SHP77 (cell line): Measurements from ENCODE around the gene ENTPD1.

Experiments used
- DNase-seq, 2 experiments: peaks; one replicate each; lab custom pipeline; 2025; lab: John Stamatoyannopoulos, UW

The ENTPD1 gene

DNA sequence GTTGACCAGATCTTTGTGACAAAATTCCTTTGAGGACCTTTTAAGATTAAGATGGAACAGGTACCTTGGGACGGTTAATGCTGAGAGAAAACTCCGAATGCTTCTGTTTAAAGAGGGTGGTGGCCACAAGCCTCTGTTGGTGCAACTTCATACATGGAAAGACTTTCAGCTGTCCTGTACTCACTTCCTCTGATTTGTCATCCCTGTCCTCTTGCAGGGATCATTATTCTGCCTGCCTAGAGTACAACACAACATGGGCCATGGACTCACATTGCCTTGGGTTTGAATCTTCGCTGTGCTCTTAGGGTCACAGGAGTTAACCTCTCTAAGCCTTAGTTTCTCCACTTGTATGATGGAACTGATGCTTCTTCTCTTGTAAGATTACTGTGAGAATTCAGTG, 75.1 kb downstream of the ENTPD1 start:
- DNase-seq: no peak

GRCh38 chr10:95831515-95831914, 75.6 kb downstream of the ENTPD1 start:
- no peak for DNase-seq

GRCh38 chr10:95832216-95833041, 76.5 kb downstream of the ENTPD1 start:
- DNase-seq: no peak

DNA sequence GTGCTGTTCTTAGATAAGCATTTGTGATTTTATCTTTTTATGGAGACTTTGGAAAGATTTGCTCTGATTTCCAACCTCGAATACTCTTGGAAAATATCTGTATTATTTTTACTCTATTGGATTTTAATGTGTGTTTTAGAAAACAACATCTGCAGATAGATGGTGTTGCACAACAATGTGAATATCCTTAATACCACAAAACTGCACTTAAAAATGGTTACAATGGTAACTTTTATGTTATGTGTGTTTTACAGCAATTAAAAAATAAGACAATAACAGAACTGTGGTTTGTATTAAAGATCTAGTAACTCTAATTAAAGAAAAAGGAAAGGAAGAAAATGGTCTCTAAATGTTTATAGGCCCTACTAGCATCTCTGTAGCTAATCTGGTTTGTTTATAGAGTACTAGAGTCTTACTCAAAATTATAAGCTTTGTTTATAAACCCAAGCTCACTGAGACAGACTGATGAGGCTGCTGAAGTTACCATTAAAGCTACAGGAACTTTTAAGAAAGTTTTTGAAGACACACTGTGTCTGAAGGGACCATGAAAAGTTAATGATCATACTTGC, 77.2 kb downstream of the ENTPD1 start:
- DNase-seq: no peak

- DNase-seq: no peak
Observed at GRCh38 chr10:95834406-95834805, 78.4 kb downstream of the ENTPD1 start.

- no peak for DNase-seq
Observed at GRCh38 chr10:95835149-95835860, 79.3 kb downstream of the ENTPD1 start.

DNA sequence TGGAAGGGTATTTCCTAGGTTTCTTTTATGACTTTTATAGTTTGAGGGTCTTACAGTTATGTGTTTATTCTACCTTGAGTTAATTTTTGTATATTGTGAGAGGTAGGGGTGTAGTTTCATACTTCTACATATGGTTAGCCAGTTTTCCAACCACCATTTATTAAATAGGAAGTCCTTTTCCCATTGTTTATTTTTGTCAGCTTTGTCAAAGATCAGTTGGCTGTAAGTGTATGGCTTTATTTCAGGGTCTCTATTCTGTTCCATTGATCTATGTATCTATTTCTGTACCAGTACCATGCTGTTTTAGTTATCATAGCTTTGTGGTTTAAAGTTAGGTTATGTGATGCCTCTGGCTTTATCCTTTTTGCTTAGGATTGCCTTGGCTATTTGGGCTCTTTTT, 79.9 kb downstream of the ENTPD1 start:
- DNase-seq: no peak

- no peak for DNase-seq
Observed at GRCh38 chr10:95836610-95837355, 80.8 kb downstream of the ENTPD1 start.

DNA sequence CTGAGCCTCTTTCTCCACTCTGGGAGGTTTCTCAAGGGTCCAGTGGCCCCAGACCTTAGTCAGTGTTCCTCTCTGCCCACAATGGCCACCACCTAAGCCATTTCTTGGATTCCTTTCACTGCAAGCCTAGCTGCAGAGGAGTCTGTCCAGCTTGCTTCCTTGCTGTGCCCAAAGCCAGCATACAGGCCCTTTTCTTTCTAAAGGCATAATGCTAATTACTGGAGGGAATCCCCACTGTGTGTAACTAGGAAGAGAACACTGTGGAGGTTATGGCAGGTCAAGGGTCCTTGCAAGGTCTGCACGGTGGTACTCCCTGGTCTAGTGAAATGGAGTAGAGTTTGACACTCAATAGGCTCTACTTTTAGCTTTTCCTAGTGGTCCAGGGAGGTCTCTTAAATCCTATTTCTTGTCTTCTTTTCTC, 81.4 kb downstream of the ENTPD1 start:
- no peak for DNase-seq

GRCh38 chr10:95837783-95838182, 81.8 kb downstream of the ENTPD1 start:
- no peak for DNase-seq

DNA sequence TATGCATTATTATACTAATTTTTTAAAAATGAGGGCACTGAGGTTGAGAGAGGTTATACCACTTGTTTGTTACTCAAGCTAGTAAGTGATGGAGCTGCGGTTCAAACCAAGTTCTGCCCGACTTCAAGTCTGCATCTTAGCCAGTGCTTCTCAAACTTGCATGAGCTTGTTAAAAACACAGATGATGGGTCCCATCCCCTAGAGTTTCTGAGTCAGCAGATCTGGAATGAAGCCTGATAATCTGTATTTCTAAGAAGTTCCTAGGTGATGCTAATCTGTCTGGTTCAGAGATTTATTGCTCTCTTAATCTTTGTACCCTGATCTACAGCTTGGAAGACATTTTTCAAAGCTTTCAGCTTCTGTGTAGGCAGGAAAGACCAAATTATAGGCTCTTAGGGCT, 84.2 kb downstream of the ENTPD1 start:
- no peak for DNase-seq

GRCh38 chr10:95840681-95841080, 84.7 kb downstream of the ENTPD1 start:
- DNase-seq: no peak

GRCh38 chr10:95841661-95842498, 85.9 kb downstream of the ENTPD1 start:
- DNase-seq: peak; percentile 49 to 58

GRCh38 chr10:95845411-95845810, 89.4 kb downstream of the ENTPD1 start:
- DNase-seq: no peak

DNA sequence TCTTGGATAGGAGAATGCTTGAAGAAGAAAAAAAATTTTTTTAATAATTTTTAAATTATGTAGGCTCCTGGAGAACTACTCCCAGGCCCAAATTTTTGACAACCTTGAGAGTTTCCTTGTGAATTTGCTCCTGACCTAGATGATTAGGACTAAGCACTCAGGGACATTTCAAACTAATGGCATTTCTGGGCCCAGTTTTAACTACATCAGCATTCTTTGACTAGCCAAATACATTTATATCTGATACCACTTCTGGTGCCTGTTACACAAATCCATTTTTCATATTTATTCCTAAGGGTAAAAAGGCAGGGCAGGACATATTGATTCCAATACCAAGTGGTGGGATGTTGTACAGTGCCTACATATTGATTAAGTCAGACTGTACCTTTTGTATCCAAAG, 91.0 kb downstream of the ENTPD1 start:
- no peak for DNase-seq

GRCh38 chr10:95848841-95849240, 92.9 kb downstream of the ENTPD1 start:
- no peak for DNase-seq

GRCh38 chr10:95850791-95851190, 94.8 kb downstream of the ENTPD1 start:
- no peak for DNase-seq

- no peak for DNase-seq
Observed at GRCh38 chr10:95860166-95860940, 104.4 kb downstream of the ENTPD1 start.

DNA sequence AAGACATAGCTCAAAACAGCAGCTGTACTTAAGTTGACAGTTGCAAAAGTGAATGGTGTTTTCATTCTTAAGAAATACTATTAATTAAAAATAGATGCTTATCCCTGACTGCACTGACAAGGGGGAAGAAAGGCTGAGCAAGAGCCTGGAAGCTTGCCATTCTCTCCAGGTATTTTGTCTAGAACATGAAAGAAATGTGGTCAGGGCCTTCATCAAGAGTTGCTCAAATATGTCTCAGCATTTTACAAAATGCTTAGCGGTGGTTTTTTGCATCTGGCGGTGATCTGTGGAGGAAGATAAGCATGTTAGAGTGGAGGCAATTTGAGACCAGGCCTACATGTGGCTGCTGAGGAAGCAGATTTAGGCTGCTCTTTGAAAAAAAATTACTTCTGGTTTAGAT, 105.4 kb downstream of the ENTPD1 start:
- DNase-seq: no peak

DNA sequence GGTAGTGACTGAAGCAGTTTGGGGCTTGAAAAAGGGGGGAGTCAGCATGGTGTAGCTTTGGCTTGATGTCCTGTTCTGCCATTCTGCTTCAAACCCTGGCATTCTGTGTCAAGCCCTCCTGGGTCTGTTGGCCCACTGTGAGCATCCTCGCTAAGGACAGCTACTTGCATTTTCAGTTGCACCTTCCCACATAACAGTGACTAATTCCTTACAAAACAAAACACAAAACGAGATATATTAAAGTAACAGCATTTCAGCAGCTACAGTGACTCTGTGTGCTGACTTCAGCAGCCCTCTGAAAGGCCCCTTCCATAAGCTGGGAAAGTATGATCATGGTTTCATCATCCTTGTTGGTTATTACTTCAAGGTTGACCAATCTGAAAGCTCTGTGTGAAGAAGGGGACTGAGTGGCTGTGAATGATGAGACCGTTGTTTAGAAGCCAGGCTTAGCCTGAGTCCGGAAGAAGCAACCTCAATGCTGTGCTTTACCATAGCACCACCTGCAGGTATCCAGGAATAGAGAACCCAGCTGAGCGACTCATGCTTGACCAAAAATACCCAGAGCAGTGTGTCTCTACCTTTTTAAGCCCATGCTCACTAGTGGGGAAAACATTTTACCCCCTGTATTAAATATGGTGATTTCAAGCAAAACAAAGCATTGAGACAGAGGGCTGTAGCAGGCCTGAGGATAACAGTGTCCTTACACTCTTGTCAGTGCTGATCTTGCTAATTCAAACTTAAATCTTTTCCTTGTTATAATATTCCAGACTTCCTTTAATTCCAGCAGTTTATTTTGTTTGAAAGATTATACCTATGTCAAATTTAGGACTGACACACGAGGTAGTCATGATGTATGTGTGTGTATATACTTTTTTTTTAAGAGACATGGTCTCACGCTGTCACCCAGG, 109.2 kb downstream of the ENTPD1 start:
- peak; percentile 45 to 47 for DNase-seq
